BLaER1 (cell line): ENCODE results near the gene GRIA4.
A peak's percentile ranks its signal among the peaks of the same experiment; 100 is the strongest.

Experiments
- H3K27ac ChIP-seq: shearing (Covaris generic); formaldehyde crosslinking; 2 replicates; pipeline ENCODE4 v1.8.1; 2022
- H3K27me3 ChIP-seq: shearing (Covaris generic); formaldehyde crosslinking; 2 replicates; pipeline ENCODE4 v1.8.1; 2022
- H3K36me3 ChIP-seq: shearing (Covaris generic); formaldehyde crosslinking; 2 replicates; pipeline ENCODE4 v1.8.1; 2022
- H3K4me1 ChIP-seq: shearing (Covaris generic); formaldehyde crosslinking; 2 replicates; pipeline ENCODE4 v1.8.1; 2022
- H3K4me2 ChIP-seq: shearing (Covaris generic); formaldehyde crosslinking; 2 replicates; pipeline ENCODE4 v1.8.1; 2022
- H3K4me3 ChIP-seq: shearing (Covaris generic); formaldehyde crosslinking; 2 replicates; pipeline ENCODE4 v1.8.1; 2022
- H3K9ac ChIP-seq: shearing (Covaris generic); formaldehyde crosslinking; 2 replicates; pipeline ENCODE4 v1.8.1; 2022
- H3K9me3 ChIP-seq: shearing (Covaris generic); formaldehyde crosslinking; 2 replicates; pipeline ENCODE4 v1.8.1; 2022
- H4K20me1 ChIP-seq: shearing (Covaris generic); formaldehyde crosslinking; 2 replicates; pipeline ENCODE4 v1.8.1; 2022
- Cebpa-rat ChIP-seq: shearing (Covaris generic); IDR thresholded peaks from 2 replicates; pipeline ENCODE4 v1.8.1; 2022

GRIA4 gene

GRCh38 chr11:106011481-106011880 is 401.6 kb downstream of the GRIA4 start:
- Histone ChIP-seq H3K27me3 (no peaks in the 10 kb centered on the region), H3K4me1 (peaks cover 18% of the 10 kb centered on the region; the same call in 1 of the 2 replicates), H3K36me3 (peaks cover 58% of the 10 kb centered on the region), H3K4me3 (no peak overlapping the region), H3K4me2 (no peak overlapping the region), H4K20me1 (peaks cover 53% of the 10 kb centered on the region), H3K9ac (no peak overlapping the region), H3K27ac (no peak overlapping the region), H3K9me3 (peaks cover 12% of the 10 kb centered on the region)
- no peak for TF ChIP-seq Cebpa-rat

GRCh38 chr11:106012744-106013143 is 402.9 kb downstream of the GRIA4 start:
- Histone ChIP-seq H4K20me1 (peaks cover 62% of the 10 kb centered on the region), H3K4me2 (no peak overlapping the region), H3K27ac (no peak overlapping the region), H3K9me3 (no peaks in the 10 kb centered on the region), H3K27me3 (no peaks in the 10 kb centered on the region), H3K4me1 (peaks cover 21% of the 10 kb centered on the region; the same call in 1 of the 2 replicates), H3K9ac (no peak overlapping the region), H3K36me3 (peaks cover 45% of the 10 kb centered on the region), H3K4me3 (no peak overlapping the region)
- no peak for TF ChIP-seq Cebpa-rat

GRCh38 chr11:106014035-106014434 is 404.2 kb downstream of the GRIA4 start:
- Histone ChIP-seq H3K4me2 (no peak overlapping the region), H3K27me3 (no peaks in the 10 kb centered on the region), H3K36me3 (peaks cover 32% of the 10 kb centered on the region), H3K4me1 (peaks cover 21% of the 10 kb centered on the region; the same call in 1 of the 2 replicates), H4K20me1 (peaks cover 63% of the 10 kb centered on the region), H3K9ac (no peak overlapping the region), H3K9me3 (no peaks in the 10 kb centered on the region), H3K4me3 (no peak overlapping the region), H3K27ac (no peak overlapping the region)
- TF ChIP-seq Cebpa-rat = no peak

GRCh38 chr11:106014620-106015019 is 404.7 kb downstream of the GRIA4 start:
- H3K9me3 ChIP-seq = no peaks in the 10 kb centered on the region
- no peak for TF ChIP-seq Cebpa-rat
- peaks cover 62% of the 10 kb centered on the region for H4K20me1 ChIP-seq
- H3K36me3 ChIP-seq = peaks cover 30% of the 10 kb centered on the region
- H3K27ac ChIP-seq = no peak overlapping the region
- no peak overlapping the region for H3K9ac ChIP-seq
- no peaks in the 10 kb centered on the region for H3K27me3 ChIP-seq
- peaks cover 25% of the 10 kb centered on the region for H3K4me1 ChIP-seq
- H3K4me3 ChIP-seq = no peak overlapping the region
- no peak overlapping the region for H3K4me2 ChIP-seq

- H3K4me2 ChIP-seq = no peak overlapping the region
- no peak overlapping the region for H3K4me3 ChIP-seq
- H4K20me1 ChIP-seq = peaks cover 62% of the 10 kb centered on the region
- H3K27ac ChIP-seq = no peak overlapping the region
- H3K9me3 ChIP-seq = no peaks in the 10 kb centered on the region
- TF ChIP-seq Cebpa-rat = no peak
- H3K9ac ChIP-seq = no peak overlapping the region
- peaks cover 29% of the 10 kb centered on the region for H3K4me1 ChIP-seq
- no peaks in the 10 kb centered on the region for H3K27me3 ChIP-seq
- peaks cover 26% of the 10 kb centered on the region for H3K36me3 ChIP-seq
These were observed 405.2 kb downstream of the GRIA4 start for GRCh38 chr11:106015066-106015465.

- Histone ChIP-seq H3K4me3 (no peak overlapping the region), H3K27ac (no peak overlapping the region), H3K36me3 (peaks cover 10% of the 10 kb centered on the region; the same call in 1 of the 2 replicates), H3K27me3 (no peaks in the 10 kb centered on the region), H3K9ac (no peak overlapping the region), H3K9me3 (no peaks in the 10 kb centered on the region), H3K4me2 (no peak overlapping the region), H3K4me1 (peaks cover 42% of the 10 kb centered on the region), H4K20me1 (peaks cover 52% of the 10 kb centered on the region)
- no peak for TF ChIP-seq Cebpa-rat
These were observed 407.2 kb downstream of the GRIA4 start for GRCh38 chr11:106017093-106017492.

- Histone ChIP-seq H3K27me3 (no peaks in the 10 kb centered on the region), H3K9ac (peak overlapping the region; percentile 83), H3K4me1 (peaks cover 25% of the 10 kb centered on the region), H3K4me3 (peak overlapping the region; percentile 91), H3K27ac (peak overlapping the region; percentile 81), H3K9me3 (no peaks in the 10 kb centered on the region; the same call in 1 of the 2 replicates), H3K36me3 (peaks cover 4% of the 10 kb centered on the region; the same call in 1 of the 2 replicates), H3K4me2 (peak overlapping the region; percentile 86), H4K20me1 (peaks cover 17% of the 10 kb centered on the region; the same call in 1 of the 2 replicates)
- TF ChIP-seq Cebpa-rat = no peak
These were observed 411.5 kb downstream of the GRIA4 start for GRCh38 chr11:106021181-106021966.

GRCh38 chr11:106021967-106022794 is 412.3 kb downstream of the GRIA4 start, which contains the start of gene MSANTD4:
MSANTD4 (minus strand) TSS chr11:106022240; CDS start chr11:106010917, 11,323 bp downstream.
- no peak for TF ChIP-seq Cebpa-rat
- Histone ChIP-seq H3K9ac (peak within 1 kb of the TSS; percentile 83), H3K36me3 (peaks cover 4% of the 10 kb centered on the region; the same call in 1 of the 2 replicates), H3K4me2 (peak within 1 kb of the TSS; percentile 86), H3K9me3 (no peaks in the 10 kb centered on the region; the same call in 1 of the 2 replicates), H3K4me3 (peak within 1 kb of the TSS; percentile 91), H3K27ac (peak within 1 kb of the TSS; percentile 81), H3K27me3 (no peaks in the 10 kb centered on the region), H4K20me1 (peaks cover 10% of the 10 kb centered on the region; the same call in 1 of the 2 replicates), H3K4me1 (peaks cover 22% of the 10 kb centered on the region)

GRCh38 chr11:106022795-106023275 is 413.0 kb downstream of the GRIA4 start:
- H3K36me3 ChIP-seq = peaks cover 4% of the 10 kb centered on the region; the same call in 1 of the 2 replicates
- H3K27ac ChIP-seq = 0 out of 2 replicates have a peak overlapping the region, but pooled peaks have one; percentile 43
- no peak for TF ChIP-seq Cebpa-rat
- H3K27me3 ChIP-seq = no peaks in the 10 kb centered on the region
- peaks cover 22% of the 10 kb centered on the region for H3K4me1 ChIP-seq
- H3K4me3 ChIP-seq = peak overlapping the region; percentile 91
- H3K9me3 ChIP-seq = no peaks in the 10 kb centered on the region; the same call in 1 of the 2 replicates
- 0 out of 2 replicates have a peak, but pooled peaks cover 7% of the 10 kb centered on the region for H4K20me1 ChIP-seq
- peak overlapping the region; percentile 64 for H3K4me2 ChIP-seq
- H3K9ac ChIP-seq = no peak overlapping the region; the same call in 1 of the 2 replicates
